ENCODE measurements around the gene ASB13. TPM values are rescaled to one million over a fixed set of nuclear protein-coding genes. Genes with fewer than 3 reads are reported as not detected.

ASB13 gene
- total and polyA plus RNA-seq, 2 experiments from 2014 or later = 11.6 to 20.2 TPM

DNA sequence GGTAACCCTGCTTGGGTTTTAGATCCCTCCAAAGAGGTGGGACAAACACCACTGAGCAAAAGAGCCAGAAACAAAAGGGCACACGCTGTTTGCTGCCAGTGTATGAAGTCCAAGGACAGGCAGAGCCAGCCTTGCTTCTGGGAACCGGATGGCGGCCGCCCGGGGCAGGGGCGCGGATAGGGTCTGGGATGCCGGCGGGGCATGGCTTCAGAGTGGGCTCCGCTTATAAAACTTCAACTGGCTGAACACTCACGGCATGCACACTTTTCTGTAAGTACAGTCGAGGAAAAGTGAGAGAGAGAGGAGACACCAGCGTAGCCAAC is 62.6 kb downstream of the ASB13 start:
- Histone ChIP-seq H3K9me2 (ENCODE audit: insufficient read depth) (no peaks in the 10 kb centered on the region), H3K4me1 (ENCODE audit: insufficient read depth) (no peaks in the 10 kb centered on the region), H3F3A (replicated peaks; ENCODE audit: low read depth) (no peaks in the 10 kb centered on the region), H3K27ac (ENCODE audit: low read depth) (no peak overlapping the region), H2AFZ (no peak overlapping the region), H3K79me2 (replicated peaks; ENCODE audit: insufficient read depth) (no peaks in the 10 kb centered on the region), H3K4me2 (no peak overlapping the region), H3K4me3 (no peak overlapping the region), H4K20me1 (replicated peaks; ENCODE audit: insufficient read depth) (no peaks in the 10 kb centered on the region), H3K27me3 (ENCODE audit: insufficient read depth) (no peaks in the 10 kb centered on the region), H3K36me3 (ENCODE audit: insufficient read depth) (no peaks in the 10 kb centered on the region)
- H3K36me3 Mint-ChIP-seq (ENCODE audit: low read depth) = no peaks in the 10 kb centered on the region
- TF ChIP-seq CREB1 (CRISPR knock-in tag; IDR thresholded peaks at IDR 0.05; ENCODE audit: low read depth) = no peak
- TF ChIP-seq JUNB (IDR thresholded peaks at IDR 0.05; ENCODE audit: unreplicated experiment) = no peak
- TF ChIP-seq EZH2 (IDR thresholded peaks at IDR 0.05; ENCODE audit: low read depth, unreplicated experiment) = no peak
- no peak for TF ChIP-seq ZNF331 (CRISPR knock-in tag; IDR thresholded peaks at IDR 0.05; ENCODE audit: low read depth)
- no peak for TF ChIP-seq NANOG (IDR thresholded peaks at IDR 0.05; ENCODE audit: borderline replicate concordance)
- TF ChIP-seq, protein P1, sequence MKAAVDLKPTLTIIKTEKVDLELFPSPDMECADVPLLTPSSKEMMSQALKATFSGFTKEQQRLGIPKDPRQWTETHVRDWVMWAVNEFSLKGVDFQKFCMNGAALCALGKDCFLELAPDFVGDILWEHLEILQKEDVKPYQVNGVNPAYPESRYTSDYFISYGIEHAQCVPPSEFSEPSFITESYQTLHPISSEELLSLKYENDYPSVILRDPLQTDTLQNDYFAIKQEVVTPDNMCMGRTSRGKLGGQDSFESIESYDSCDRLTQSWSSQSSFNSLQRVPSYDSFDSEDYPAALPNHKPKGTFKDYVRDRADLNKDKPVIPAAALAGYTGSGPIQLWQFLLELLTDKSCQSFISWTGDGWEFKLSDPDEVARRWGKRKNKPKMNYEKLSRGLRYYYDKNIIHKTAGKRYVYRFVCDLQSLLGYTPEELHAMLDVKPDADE (IDR thresholded peaks at IDR 0.05) = no peak
- TF ChIP-seq POLR2AphosphoS5 (IDR thresholded peaks at IDR 0.05; ENCODE audit: low read depth) = no peak
- TF ChIP-seq, protein P2, sequence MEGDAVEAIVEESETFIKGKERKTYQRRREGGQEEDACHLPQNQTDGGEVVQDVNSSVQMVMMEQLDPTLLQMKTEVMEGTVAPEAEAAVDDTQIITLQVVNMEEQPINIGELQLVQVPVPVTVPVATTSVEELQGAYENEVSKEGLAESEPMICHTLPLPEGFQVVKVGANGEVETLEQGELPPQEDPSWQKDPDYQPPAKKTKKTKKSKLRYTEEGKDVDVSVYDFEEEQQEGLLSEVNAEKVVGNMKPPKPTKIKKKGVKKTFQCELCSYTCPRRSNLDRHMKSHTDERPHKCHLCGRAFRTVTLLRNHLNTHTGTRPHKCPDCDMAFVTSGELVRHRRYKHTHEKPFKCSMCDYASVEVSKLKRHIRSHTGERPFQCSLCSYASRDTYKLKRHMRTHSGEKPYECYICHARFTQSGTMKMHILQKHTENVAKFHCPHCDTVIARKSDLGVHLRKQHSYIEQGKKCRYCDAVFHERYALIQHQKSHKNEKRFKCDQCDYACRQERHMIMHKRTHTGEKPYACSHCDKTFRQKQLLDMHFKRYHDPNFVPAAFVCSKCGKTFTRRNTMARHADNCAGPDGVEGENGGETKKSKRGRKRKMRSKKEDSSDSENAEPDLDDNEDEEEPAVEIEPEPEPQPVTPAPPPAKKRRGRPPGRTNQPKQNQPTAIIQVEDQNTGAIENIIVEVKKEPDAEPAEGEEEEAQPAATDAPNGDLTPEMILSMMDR (conservative IDR thresholded peaks at IDR 0.05; ENCODE audit: low read depth in 2 of 2) = no peak
- no peak for TF ChIP-seq STAT1 (IDR thresholded peaks at IDR 0.05; ENCODE audit: unreplicated experiment)
- TF ChIP-seq EZH2phosphoT487 (IDR thresholded peaks at IDR 0.05; ENCODE audit: unreplicated experiment) = no peak
- ATAC-seq (no peak), DNase-seq (ENCODE audit: low spot score) (no peak)
- H3K9me3 Mint-ChIP-seq = no peaks in the 10 kb centered on the region
- no peaks in the 10 kb centered on the region for H3K4me1 Mint-ChIP-seq
- H3K27ac Mint-ChIP-seq = no peak overlapping the region
- H3K4me3 Mint-ChIP-seq = no peak overlapping the region
- H3K27me3 Mint-ChIP-seq (ENCODE audit: insufficient read depth, low read depth, poor library complexity) = peaks cover 4% of the 10 kb centered on the region

DNA sequence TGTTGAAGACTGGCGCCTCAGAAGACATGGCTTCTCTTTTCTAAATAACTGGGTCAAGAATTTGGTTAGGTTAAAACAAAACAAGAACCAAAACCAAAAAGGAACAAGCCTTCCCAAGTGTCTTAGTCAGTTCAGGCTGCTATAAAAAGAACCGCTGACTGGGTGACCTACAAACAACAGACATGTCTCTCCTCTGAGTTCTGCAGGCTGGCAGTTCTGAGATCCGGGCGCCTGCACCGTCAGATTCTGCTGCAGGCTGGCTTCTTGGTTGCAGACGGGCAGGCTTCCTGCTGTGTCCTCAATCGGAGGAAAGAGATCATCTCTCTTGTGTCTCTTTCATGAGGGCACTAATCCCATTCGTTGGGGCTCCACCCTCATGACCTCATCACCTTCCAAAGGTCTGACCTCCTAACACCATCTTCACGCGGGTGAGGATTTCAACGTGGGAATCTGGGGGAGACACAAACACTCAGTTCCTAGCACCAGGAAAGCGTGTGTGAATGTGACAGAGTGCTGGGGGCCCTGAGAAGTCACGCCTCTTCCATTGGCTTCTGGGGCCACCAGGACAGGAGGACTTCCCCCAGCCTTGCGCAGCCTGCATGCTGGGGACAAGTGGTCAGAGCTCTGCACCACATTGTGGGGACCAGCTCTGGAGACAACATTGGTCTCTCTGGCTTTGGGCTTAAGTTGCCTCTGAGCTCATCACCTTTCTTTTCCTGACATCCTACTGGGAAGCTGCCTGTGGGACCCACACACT is 63.1 kb downstream of the ASB13 start:
- H3K27ac ChIP-seq (ENCODE audit: low read depth) = no peak overlapping the region
- no peaks in the 10 kb centered on the region for H3K4me1 ChIP-seq (ENCODE audit: insufficient read depth)
- no peaks in the 10 kb centered on the region for H4K20me1 ChIP-seq (replicated peaks; ENCODE audit: insufficient read depth)
- peaks cover 6% of the 10 kb centered on the region for H3K27me3 Mint-ChIP-seq (ENCODE audit: insufficient read depth, low read depth, poor library complexity)
- H2AFZ ChIP-seq = no peak overlapping the region
- no peak overlapping the region for H3K4me3 ChIP-seq
- no peaks in the 10 kb centered on the region for H3K36me3 Mint-ChIP-seq (ENCODE audit: low read depth)
- H3K4me2 ChIP-seq = no peak overlapping the region
- H3K79me2 ChIP-seq (replicated peaks; ENCODE audit: insufficient read depth) = no peaks in the 10 kb centered on the region
- no peaks in the 10 kb centered on the region for H3K9me2 ChIP-seq (ENCODE audit: insufficient read depth)
- no peak overlapping the region for H3K27ac Mint-ChIP-seq
- no peaks in the 10 kb centered on the region for H3K36me3 ChIP-seq (ENCODE audit: insufficient read depth)
- no peaks in the 10 kb centered on the region for H3K9me3 Mint-ChIP-seq
- no peak for DNase-seq (ENCODE audit: low spot score)
- H3K4me3 Mint-ChIP-seq = no peak overlapping the region
- H3K4me1 Mint-ChIP-seq = no peaks in the 10 kb centered on the region; the same call in 2 of the 3 replicates
- no peak for ATAC-seq
- no peaks in the 10 kb centered on the region for H3F3A ChIP-seq (replicated peaks; ENCODE audit: low read depth)
- H3K27me3 ChIP-seq (ENCODE audit: insufficient read depth) = no peaks in the 10 kb centered on the region
- TF ChIP-seq NANOG (IDR thresholded peaks at IDR 0.05; ENCODE audit: borderline replicate concordance) = no peak
- TF ChIP-seq EZH2phosphoT487 (IDR thresholded peaks at IDR 0.05; ENCODE audit: unreplicated experiment) = no peak
- no peak for TF ChIP-seq ZNF331 (CRISPR knock-in tag; IDR thresholded peaks at IDR 0.05; ENCODE audit: low read depth)
- TF ChIP-seq CREB1 (CRISPR knock-in tag; IDR thresholded peaks at IDR 0.05; ENCODE audit: low read depth) = no peak
- TF ChIP-seq, protein P3, sequence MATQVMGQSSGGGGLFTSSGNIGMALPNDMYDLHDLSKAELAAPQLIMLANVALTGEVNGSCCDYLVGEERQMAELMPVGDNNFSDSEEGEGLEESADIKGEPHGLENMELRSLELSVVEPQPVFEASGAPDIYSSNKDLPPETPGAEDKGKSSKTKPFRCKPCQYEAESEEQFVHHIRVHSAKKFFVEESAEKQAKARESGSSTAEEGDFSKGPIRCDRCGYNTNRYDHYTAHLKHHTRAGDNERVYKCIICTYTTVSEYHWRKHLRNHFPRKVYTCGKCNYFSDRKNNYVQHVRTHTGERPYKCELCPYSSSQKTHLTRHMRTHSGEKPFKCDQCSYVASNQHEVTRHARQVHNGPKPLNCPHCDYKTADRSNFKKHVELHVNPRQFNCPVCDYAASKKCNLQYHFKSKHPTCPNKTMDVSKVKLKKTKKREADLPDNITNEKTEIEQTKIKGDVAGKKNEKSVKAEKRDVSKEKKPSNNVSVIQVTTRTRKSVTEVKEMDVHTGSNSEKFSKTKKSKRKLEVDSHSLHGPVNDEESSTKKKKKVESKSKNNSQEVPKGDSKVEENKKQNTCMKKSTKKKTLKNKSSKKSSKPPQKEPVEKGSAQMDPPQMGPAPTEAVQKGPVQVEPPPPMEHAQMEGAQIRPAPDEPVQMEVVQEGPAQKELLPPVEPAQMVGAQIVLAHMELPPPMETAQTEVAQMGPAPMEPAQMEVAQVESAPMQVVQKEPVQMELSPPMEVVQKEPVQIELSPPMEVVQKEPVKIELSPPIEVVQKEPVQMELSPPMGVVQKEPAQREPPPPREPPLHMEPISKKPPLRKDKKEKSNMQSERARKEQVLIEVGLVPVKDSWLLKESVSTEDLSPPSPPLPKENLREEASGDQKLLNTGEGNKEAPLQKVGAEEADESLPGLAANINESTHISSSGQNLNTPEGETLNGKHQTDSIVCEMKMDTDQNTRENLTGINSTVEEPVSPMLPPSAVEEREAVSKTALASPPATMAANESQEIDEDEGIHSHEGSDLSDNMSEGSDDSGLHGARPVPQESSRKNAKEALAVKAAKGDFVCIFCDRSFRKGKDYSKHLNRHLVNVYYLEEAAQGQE (IDR thresholded peaks at IDR 0.05; ENCODE audit: unreplicated experiment) = no peak
- TF ChIP-seq, protein P2 (conservative IDR thresholded peaks at IDR 0.05; ENCODE audit: low read depth in 2 of 2) = no peak
- TF ChIP-seq ZNF114 (CRISPR knock-in tag; IDR thresholded peaks at IDR 0.05) = no peak
- TF ChIP-seq, protein P1 (IDR thresholded peaks at IDR 0.05) = no peak
- TF ChIP-seq EZH2 (IDR thresholded peaks at IDR 0.05; ENCODE audit: low read depth, unreplicated experiment) = no peak
- no peak for TF ChIP-seq POLR2AphosphoS5 (IDR thresholded peaks at IDR 0.05; ENCODE audit: low read depth)

Data from GM23338 (cell line).